Esophagus squamous epithelium (tissue), 5 donors: ENCODE results near the gene HSPA4. TPM values are rescaled to one million over a fixed set of nuclear protein-coding genes. Genes with fewer than 3 reads are reported as not detected.

ENCODE experiments used
- DNase-seq: peaks from one replicate; lab custom pipeline; 2025; lab: John Stamatoyannopoulos, UW
- H3K27ac ChIP-seq, 4 donors: fragments of 200-600 bp; sonication (generic); one replicate each; pipeline ENCODE4 v1.5.1; 2016 to 2019; ENCODE audit warnings: mild to moderate bottlenecking in 1 of 4
- H3K27me3 ChIP-seq, 4 donors: fragments of 200-600 bp; sonication (generic); 1 replicate in 3 of 4; 2 replicates in 1 of 4; pipeline versions ENCODE4 v1.5.1 to v1.6.0; 2017 to 2021; ENCODE audit warnings: antibody characterized with exemption in 1 of 4
- H3K36me3 ChIP-seq, 3 donors: fragments of 200-600 bp; sonication (generic); one replicate each; pipeline ENCODE4 v1.5.1; 2016 to 2019
- H3K4me1 ChIP-seq, 3 donors: fragments of 200-600 bp; sonication (generic); one replicate each; pipeline ENCODE4 v1.5.1; 2017 to 2019
- H3K4me3 ChIP-seq, 4 donors: fragments of 200-600 bp; sonication (generic); 1 replicate in 3 of 4; 2 replicates in 1 of 4; pipeline ENCODE4 v1.5.1; 2016 to 2019; ENCODE audit warnings: mild to moderate bottlenecking in 2 of 4, moderate library complexity in 1 of 4
- H3K9me3 ChIP-seq, 3 donors: fragments of 200-600 bp; sonication (generic); one replicate each; pipeline ENCODE4 v1.5.1; 2016 to 2019
- POLR2A ChIP-seq, 4 donors: fragments of 450-650 bp; IDR thresholded peaks; one replicate each; pipeline ENCODE4 v1.6.1; 2017; ENCODE audit warnings: antibody characterized with exemption in 4 of 4, mild to moderate bottlenecking in 4 of 4, moderate library complexity in 3 of 4
- WGBS, 2 donors: methylation state at CpG; one replicate each; pipeline ENCODE4 v1.1.5; 2018; 5-methylcytosine and 5-hydroxymethylcytosine counted together
- intact Hi-C: fragments of 100-400 bp; cut with DNase I; formaldehyde crosslinking; loops from one replicate; pipeline ENCODE4 v1.15.0; 2022
- total RNA-seq, 4 donors: library from RNA; depleted of rRNA; stranded (reverse); fragments of >200 nt; gene quantifications; one replicate each; pipeline ENCODE4 v1.1.0, GENCODE V29; 2016
- TF ChIP-seq, protein P1 (sequence below), 6 experiments: fragments of 450-650 bp in 4 of 6; fragments of 200-600 bp in 2 of 6; sonication (generic) in 2 of 6; IDR thresholded peaks; one replicate each; pipeline ENCODE4 v1.5.1; 2016 to 2019; ENCODE audit warnings: antibody characterized with exemption in 6 of 6, mild to moderate bottlenecking in 4 of 6, moderate library complexity in 4 of 6
- donor health status: DM: yes; HTN: yes; CAD: no.

Gene HSPA4
- total RNA-seq, 4 donors from 2014 or later = 47.7 to 82.4 (median 67.3) TPM

- Histone ChIP-seq H3K9me3 (no peaks in the 10 kb centered on the region), H3K4me1 (peaks cover 4 to 73% (median 32%) of the 10 kb centered on the region in 3 donors), H3K27ac (no peak overlapping the region), H3K36me3 (no peaks in the 10 kb centered on the region), H3K27me3 (no peaks in the 10 kb centered on the region), H3K4me3 (no peak overlapping the region)
- no peak for TF ChIP-seq POLR2A (IDR thresholded peaks at IDR 0.05)
- TF ChIP-seq, protein P1, sequence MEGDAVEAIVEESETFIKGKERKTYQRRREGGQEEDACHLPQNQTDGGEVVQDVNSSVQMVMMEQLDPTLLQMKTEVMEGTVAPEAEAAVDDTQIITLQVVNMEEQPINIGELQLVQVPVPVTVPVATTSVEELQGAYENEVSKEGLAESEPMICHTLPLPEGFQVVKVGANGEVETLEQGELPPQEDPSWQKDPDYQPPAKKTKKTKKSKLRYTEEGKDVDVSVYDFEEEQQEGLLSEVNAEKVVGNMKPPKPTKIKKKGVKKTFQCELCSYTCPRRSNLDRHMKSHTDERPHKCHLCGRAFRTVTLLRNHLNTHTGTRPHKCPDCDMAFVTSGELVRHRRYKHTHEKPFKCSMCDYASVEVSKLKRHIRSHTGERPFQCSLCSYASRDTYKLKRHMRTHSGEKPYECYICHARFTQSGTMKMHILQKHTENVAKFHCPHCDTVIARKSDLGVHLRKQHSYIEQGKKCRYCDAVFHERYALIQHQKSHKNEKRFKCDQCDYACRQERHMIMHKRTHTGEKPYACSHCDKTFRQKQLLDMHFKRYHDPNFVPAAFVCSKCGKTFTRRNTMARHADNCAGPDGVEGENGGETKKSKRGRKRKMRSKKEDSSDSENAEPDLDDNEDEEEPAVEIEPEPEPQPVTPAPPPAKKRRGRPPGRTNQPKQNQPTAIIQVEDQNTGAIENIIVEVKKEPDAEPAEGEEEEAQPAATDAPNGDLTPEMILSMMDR (IDR thresholded peaks at IDR 0.05) = no peak
- intact Hi-C loops = loop anchor here (10.0 kb wide), 1 partner anchor 90 kb away; the partner anchor contains the start of gene AFF4
- WGBS, 2 donors = 91 to 94% methylated on average over 7 of the region's 7 CpGs
- DNase-seq = no peak
Observed at GRCh38 chr5:133054697-133055471, 3.1 kb downstream of the HSPA4 start.

- intact Hi-C loops = loop anchor here (10.0 kb wide), 1 partner anchor 92 kb away; the partner anchor contains the start of gene AFF4
- H3K4me1 ChIP-seq = peaks cover 4 to 68% (median 23%) of the 10 kb centered on the region in 3 donors
Observed at GRCh38 chr5:133056891-133057290, 5.1 kb downstream of the HSPA4 start.

GRCh38 chr5:133059621-133060020, 7.8 kb downstream of the HSPA4 start:
- Histone ChIP-seq H3K4me1 (peaks cover 9 to 76% (median 18%) of the 10 kb centered on the region in 3 donors), H3K9me3 (no peaks in the 10 kb centered on the region), H3K27me3 (no peaks in the 10 kb centered on the region), H3K27ac (no peak overlapping the region), H3K36me3 (no peaks in the 10 kb centered on the region), H3K4me3 (no peak overlapping the region)
- DNase-seq = no peak
- 65 to 66% methylated on average over 3 of the region's 3 CpGs for WGBS, 2 donors
- intact Hi-C loops = loop anchor here (10.0 kb wide), 1 partner anchor 95 kb away; the partner anchor contains the start of gene AFF4
- no peak for TF ChIP-seq POLR2A (IDR thresholded peaks at IDR 0.05)
- TF ChIP-seq, protein P1 (IDR thresholded peaks at IDR 0.05) = no peak

More at GRCh38 chr5:133056891-133057290, 5.1 kb downstream of the HSPA4 start:
- Histone ChIP-seq H3K4me3 (no peak overlapping the region), H3K27me3 (no peaks in the 10 kb centered on the region), H3K36me3 (no peaks in the 10 kb centered on the region), H3K9me3 (no peaks in the 10 kb centered on the region), H3K27ac (no peak overlapping the region)
- DNase-seq = no peak
- TF ChIP-seq, protein P1 (IDR thresholded peaks at IDR 0.05) = no peak
- TF ChIP-seq POLR2A (IDR thresholded peaks at IDR 0.05) = no peak
- 82 to 93% methylated on average over 1 of the region's 1 CpG for WGBS, 2 donors

GRCh38 chr5:133062276-133062675, 10.5 kb downstream of the HSPA4 start:
- intact Hi-C loops = no loop called here
- no peaks in the 10 kb centered on the region for H3K27me3 ChIP-seq
- no peaks in the 10 kb centered on the region for H3K9me3 ChIP-seq
- WGBS, 2 donors = 50 to 70% methylated on average over 1 of the region's 1 CpG
- TF ChIP-seq, protein P1 (IDR thresholded peaks at IDR 0.05) = no peak
- no peak for TF ChIP-seq POLR2A (IDR thresholded peaks at IDR 0.05)
- H3K27ac ChIP-seq = peak overlapping the region in 2 of 4 donors; percentile 21 to 77
- H3K36me3 ChIP-seq = peaks cover 0 to 21% (median 0%) of the 10 kb centered on the region in 3 donors
- H3K4me3 ChIP-seq = no peak overlapping the region
- peaks cover 9 to 81% (median 21%) of the 10 kb centered on the region in 3 donors for H3K4me1 ChIP-seq
- no peak for DNase-seq

- no peaks in the 10 kb centered on the region for H3K9me3 ChIP-seq
- WGBS, 2 donors = 50 to 67% methylated on average over 10 of the region's 10 CpGs
- peaks cover 9 to 64% (median 15%) of the 10 kb centered on the region in 3 donors for H3K4me1 ChIP-seq
- TF ChIP-seq, protein P1 (IDR thresholded peaks at IDR 0.05) = no peak
- no peak for TF ChIP-seq POLR2A (IDR thresholded peaks at IDR 0.05)
- DNase-seq = no peak
- H3K4me3 ChIP-seq = no peak overlapping the region
- peak overlapping the region in 3 of 4 donors; percentile 62 to 82 (median 77) for H3K27ac ChIP-seq
- peaks cover 0 to 38% (median 0%) of the 10 kb centered on the region in 3 donors for H3K36me3 ChIP-seq
- intact Hi-C loops = no loop called here
- no peaks in the 10 kb centered on the region for H3K27me3 ChIP-seq
Observed at GRCh38 chr5:133063965-133064364, 12.2 kb downstream of the HSPA4 start.
